GM10847 (cell line): ENCODE measurements around the gene FNDC8.

Experiments
- POLR2A ChIP-seq: IDR thresholded peaks from 2 replicates; pipeline ENCODE4 v1.6.1; 2011; ENCODE audit not compliant: insufficient read length; ENCODE audit errors: extremely low read depth

Gene FNDC8

GRCh38 chr17:35149941-35150340, 28.5 kb downstream of the FNDC8 start:
- TF ChIP-seq POLR2A = no peak

- TF ChIP-seq POLR2A = no peak
These were observed 31.2 kb downstream of the FNDC8 start for GRCh38 chr17:35152421-35153140.

- TF ChIP-seq POLR2A = no peak
These were observed 33.1 kb downstream of the FNDC8 start for GRCh38 chr17:35154196-35155165.

GRCh38 chr17:35155246-35155645, 33.8 kb downstream of the FNDC8 start:
- TF ChIP-seq POLR2A = no peak

- TF ChIP-seq POLR2A = no peak
These were observed 38.5 kb downstream of the FNDC8 start for GRCh38 chr17:35159940-35160339.

GRCh38 chr17:35160354-35161201, 39.2 kb downstream of the FNDC8 start:
- TF ChIP-seq POLR2A = no peak

- TF ChIP-seq POLR2A = no peak
These were observed 39.9 kb downstream of the FNDC8 start for GRCh38 chr17:35161281-35161761.

GRCh38 chr17:35162755-35163154, 41.3 kb downstream of the FNDC8 start:
- TF ChIP-seq POLR2A = no peak

- TF ChIP-seq POLR2A = no peak
These were observed 42.5 kb downstream of the FNDC8 start for GRCh38 chr17:35163886-35164285.

- TF ChIP-seq POLR2A = no peak
These were observed 43.3 kb downstream of the FNDC8 start for GRCh38 chr17:35164716-35165115.

GRCh38 chr17:35166526-35166925, 45.1 kb downstream of the FNDC8 start:
- TF ChIP-seq POLR2A = no peak

GRCh38 chr17:35167046-35167445, 45.6 kb downstream of the FNDC8 start:
- no peak for TF ChIP-seq POLR2A

GRCh38 chr17:35167666-35168065, 46.3 kb downstream of the FNDC8 start:
- no peak for TF ChIP-seq POLR2A

- no peak for TF ChIP-seq POLR2A
These were observed 48.5 kb downstream of the FNDC8 start for GRCh38 chr17:35169835-35170363.

- TF ChIP-seq POLR2A = no peak
These were observed 49.8 kb downstream of the FNDC8 start for GRCh38 chr17:35170968-35171771.

- TF ChIP-seq POLR2A = no peak
These were observed 50.4 kb downstream of the FNDC8 start for GRCh38 chr17:35171834-35172233.
